RWPE2 (cell line): ENCODE data around the gene XCL2.

ENCODE experiments used
- ATAC-seq: fragments of 200-7000 bp; cut with Tn5 transposase; 3 replicates; pipeline ENCODE4 v1.9.1; 2021; ENCODE audit warnings: low read depth
- DNase-seq: peaks from one replicate; pipeline ENCODE4 v3.0.0-alpha.2; 2020; ENCODE audit warnings: low spot score
- H3K27ac ChIP-seq: fragments of 450-650 bp; 2 replicates; pipeline ENCODE4 v1.5.1; 2017; ENCODE audit warnings: mild to moderate bottlenecking; ENCODE audit not compliant: poor library complexity, severe bottlenecking
- H3K27me3 ChIP-seq: fragments of 250-450 bp; sonication (Bioruptor Pico); 2 replicates; pipeline ENCODE4 v1.5.1; 2021; ENCODE audit warnings: mild to moderate bottlenecking, moderate library complexity; ENCODE audit not compliant: insufficient read depth, poor library complexity, severe bottlenecking
- H3K36me3 ChIP-seq: fragments of 250-450 bp; sonication (Bioruptor Pico); 2 replicates; pipeline ENCODE4 v1.5.1; 2020; ENCODE audit warnings: low read depth, mild to moderate bottlenecking, moderate library complexity
- H3K4me1 ChIP-seq: fragments of 250-450 bp; sonication (Bioruptor Pico); 2 replicates; pipeline ENCODE4 v1.5.1; 2021; ENCODE audit warnings: mild to moderate bottlenecking, moderate library complexity; ENCODE audit not compliant: insufficient read depth, poor library complexity, severe bottlenecking
- H3K4me3 ChIP-seq: fragments of 250-450 bp; sonication (Bioruptor Pico); 2 replicates; pipeline ENCODE4 v1.5.1; 2021; ENCODE audit warnings: mild to moderate bottlenecking, moderate library complexity; ENCODE audit not compliant: severe bottlenecking
- H3K9me3 ChIP-seq: fragments of 250-450 bp; sonication (Bioruptor Pico); 2 replicates; pipeline ENCODE4 v1.5.1; 2021; ENCODE audit warnings: mild to moderate bottlenecking, moderate library complexity; ENCODE audit not compliant: severe bottlenecking
- CTCF ChIP-seq: fragments of 450-650 bp; IDR thresholded peaks from one replicate; pipeline ENCODE4 v1.5.1; 2017; ENCODE audit warnings: mild to moderate bottlenecking, moderate library complexity; ENCODE audit not compliant: poor library complexity, severe bottlenecking

Gene XCL2

GRCh38 chr1:168556647-168557046, 12.8 kb upstream of the XCL2 start:
- Histone ChIP-seq H3K27ac (no peak overlapping the region), H3K9me3 (no peaks in the 10 kb centered on the region), H3K4me1 (no peaks in the 10 kb centered on the region), H3K27me3 (no peaks in the 10 kb centered on the region), H3K4me3 (no peak overlapping the region), H3K36me3 (no peaks in the 10 kb centered on the region)
- no peak for ATAC-seq
- DNase-seq: no peak
- TF ChIP-seq CTCF: no peak

GRCh38 chr1:168555508-168556046, 11.8 kb upstream of the XCL2 start:
- H3K4me1 ChIP-seq: no peaks in the 10 kb centered on the region
- no peaks in the 10 kb centered on the region for H3K27me3 ChIP-seq
- H3K4me3 ChIP-seq: no peak overlapping the region
- ATAC-seq (no peak), DNase-seq (no peak)
- no peak overlapping the region for H3K27ac ChIP-seq
- TF ChIP-seq CTCF: no peak
- H3K9me3 ChIP-seq: no peaks in the 10 kb centered on the region
- no peaks in the 10 kb centered on the region for H3K36me3 ChIP-seq

DNA sequence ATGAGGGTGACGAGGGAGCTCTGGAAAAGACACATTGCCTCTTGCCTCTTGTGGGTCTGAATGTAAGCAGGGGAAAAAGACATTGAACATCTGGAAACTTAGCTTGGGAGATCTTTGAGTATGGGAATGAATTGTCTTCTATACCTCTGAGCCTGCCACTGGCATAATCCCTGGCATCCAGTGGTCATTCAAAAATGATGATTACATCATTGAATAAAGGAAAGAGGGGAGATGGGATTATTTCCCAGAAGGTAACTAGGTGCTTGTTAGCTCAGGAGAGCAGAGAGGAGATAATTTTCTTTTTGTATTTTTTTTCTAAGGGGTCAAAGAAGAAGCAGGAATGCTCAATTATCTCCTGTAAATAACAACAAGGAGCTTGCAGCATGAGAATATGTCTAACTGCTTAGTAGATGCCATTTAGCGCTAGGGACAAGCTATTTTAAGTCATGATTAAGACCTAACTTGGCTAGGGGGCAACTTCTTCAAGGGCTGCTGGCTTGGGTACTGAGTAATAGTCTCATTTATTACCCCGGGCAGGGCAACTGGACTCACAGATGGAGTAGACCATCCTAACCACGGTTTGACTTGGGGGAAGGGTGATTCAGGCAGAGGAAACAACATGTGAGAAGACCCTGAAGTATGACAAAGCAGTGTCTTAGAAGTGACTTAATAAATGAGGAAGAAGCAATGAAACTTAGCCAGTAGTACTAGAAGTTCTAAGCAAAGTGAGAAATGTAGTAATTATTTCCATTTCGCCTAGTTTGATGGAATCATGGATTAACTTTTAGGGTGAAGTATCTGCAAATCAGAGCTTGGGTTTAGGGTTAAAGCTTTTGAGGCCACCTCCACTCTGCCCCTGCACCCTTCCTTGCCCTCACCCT, 11.0 kb upstream of the XCL2 start:
- DNase-seq (no peak), ATAC-seq (no peak)
- H3K4me1 ChIP-seq: no peaks in the 10 kb centered on the region
- no peak overlapping the region for H3K27ac ChIP-seq
- H3K36me3 ChIP-seq: no peaks in the 10 kb centered on the region
- no peaks in the 10 kb centered on the region for H3K27me3 ChIP-seq
- H3K9me3 ChIP-seq: no peaks in the 10 kb centered on the region
- TF ChIP-seq CTCF: no peak
- H3K4me3 ChIP-seq: no peak overlapping the region

DNA sequence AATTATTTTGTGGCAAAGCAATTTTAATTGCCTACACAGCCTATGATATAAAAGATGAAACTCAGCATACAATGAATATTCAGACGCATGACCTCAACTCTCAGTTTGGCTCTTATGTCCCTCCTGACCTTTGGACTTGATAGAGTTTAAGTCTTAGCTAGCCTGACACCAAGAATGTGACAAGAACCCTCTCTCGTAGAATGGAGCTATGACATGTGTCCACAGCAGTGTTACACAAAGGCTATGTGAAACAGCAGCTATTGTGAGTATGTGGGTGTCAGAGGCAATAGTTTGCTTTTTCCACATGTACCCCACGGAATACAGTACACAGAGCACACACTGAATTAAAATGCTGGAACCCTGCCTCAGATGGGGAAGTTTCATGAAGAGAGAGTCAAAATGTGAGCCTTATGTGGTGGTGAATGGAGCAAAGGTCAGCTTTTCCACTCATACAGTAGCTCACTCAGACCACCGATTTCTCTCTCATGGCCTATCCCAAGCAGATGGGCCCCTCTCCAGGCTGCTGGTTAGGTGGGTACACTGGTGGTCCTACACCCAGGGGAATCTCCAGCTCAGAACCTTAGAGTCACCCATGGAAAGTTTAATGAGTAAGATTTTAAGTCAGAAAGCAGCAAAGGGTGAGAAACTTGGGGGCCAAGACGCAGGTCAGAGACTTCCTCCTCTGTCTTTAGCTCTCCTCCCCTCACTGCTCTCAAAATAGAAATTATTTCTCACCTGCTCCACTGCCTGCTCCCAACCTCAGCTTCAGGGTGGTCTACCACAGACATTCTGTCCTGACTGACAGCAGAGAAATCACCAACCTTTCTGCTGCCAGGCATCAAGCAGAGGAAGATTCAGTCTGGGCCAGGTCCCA, 10.1 kb upstream of the XCL2 start:
- Histone ChIP-seq H3K27ac (no peak overlapping the region), H3K27me3 (no peaks in the 10 kb centered on the region), H3K36me3 (no peaks in the 10 kb centered on the region), H3K9me3 (no peaks in the 10 kb centered on the region), H3K4me3 (no peak overlapping the region), H3K4me1 (no peaks in the 10 kb centered on the region)
- ATAC-seq (no peak), DNase-seq (no peak)
- no peak for TF ChIP-seq CTCF
